IPS-18c (cell line): ENCODE data around the gene DOCK11.
"Not testable (repeated sequence)": the region's sequence is repeated elsewhere in the genome, so short reads cannot be mapped to it uniquely, and the experiment has no call there.

Source experiments
- H3K4me3 ChIP-seq: 2 replicates; pipeline ENCODE4 v1.7.0; 2013; ENCODE audit warnings: low read depth, mild to moderate bottlenecking, low read length, moderate library complexity; ENCODE audit not compliant: insufficient read depth
- H3K9me3 ChIP-seq: one replicate; pipeline ENCODE4 v1.6.1; 2013; ENCODE audit warnings: mild to moderate bottlenecking, low read length, moderate library complexity; ENCODE audit not compliant: control insufficient read depth, insufficient read depth

The DOCK11 gene

GRCh38 chrX:118685393-118685792 is 189.8 kb downstream of the DOCK11 start:
- Histone ChIP-seq H3K9me3 (no peaks in the 10 kb centered on the region), H3K4me3 (no peak overlapping the region)

- Histone ChIP-seq H3K9me3 (no peaks in the 10 kb centered on the region), H3K4me3 (no peak overlapping the region)
Measured at GRCh38 chrX:118688935-118689334, 193.3 kb downstream of the DOCK11 start.

- Histone ChIP-seq H3K9me3 (peaks cover 2% of the 10 kb centered on the region), H3K4me3 (no peak overlapping the region)
Measured at GRCh38 chrX:118693843-118694242, 198.2 kb downstream of the DOCK11 start.

GRCh38 chrX:118694638-118695037 is 199.0 kb downstream of the DOCK11 start:
- no peak overlapping the region for H3K4me3 ChIP-seq
- peaks cover 2% of the 10 kb centered on the region for H3K9me3 ChIP-seq

- H3K9me3 ChIP-seq = peaks cover 2% of the 10 kb centered on the region
- no peak overlapping the region for H3K4me3 ChIP-seq
Measured at GRCh38 chrX:118698516-118699170, 203.0 kb downstream of the DOCK11 start.

GRCh38 chrX:118702741-118703140 is 207.1 kb downstream of the DOCK11 start:
- H3K9me3 ChIP-seq = peaks cover 2% of the 10 kb centered on the region
- no peak overlapping the region for H3K4me3 ChIP-seq

GRCh38 chrX:118706681-118707080 is 211.1 kb downstream of the DOCK11 start:
- Histone ChIP-seq H3K4me3 (no peak overlapping the region), H3K9me3 (peaks cover 5% of the 10 kb centered on the region)

- H3K4me3 ChIP-seq = no peak overlapping the region
Measured at GRCh38 chrX:118714521-118714920, 218.9 kb downstream of the DOCK11 start.

GRCh38 chrX:118715917-118716316 is 220.3 kb downstream of the DOCK11 start:
- not testable (repeated sequence) for H3K9me3 ChIP-seq, H3K4me3 ChIP-seq

More at GRCh38 chrX:118714521-118714920, 218.9 kb downstream of the DOCK11 start:
- no peaks in the 10 kb centered on the region for H3K9me3 ChIP-seq

- not testable (repeated sequence) for H3K9me3 ChIP-seq, H3K4me3 ChIP-seq
Measured at GRCh38 chrX:118716833-118717232, 221.2 kb downstream of the DOCK11 start.

- Histone ChIP-seq H3K4me3 (no peak overlapping the region), H3K9me3 (no peaks in the 10 kb centered on the region)
Measured at GRCh38 chrX:118717678-118718391, 222.2 kb downstream of the DOCK11 start.

- Histone ChIP-seq H3K9me3 (peaks cover 4% of the 10 kb centered on the region), H3K4me3 (no peak overlapping the region)
Measured at GRCh38 chrX:118718737-118719136, 223.1 kb downstream of the DOCK11 start.

GRCh38 chrX:118720058-118720707 is 224.6 kb downstream of the DOCK11 start:
- peaks cover 4% of the 10 kb centered on the region for H3K9me3 ChIP-seq

GRCh38 chrX:118723376-118723775 is 227.8 kb downstream of the DOCK11 start:
- Histone ChIP-seq H3K4me3 (no peak overlapping the region), H3K9me3 (peaks cover 7% of the 10 kb centered on the region)

More at GRCh38 chrX:118720058-118720707, 224.6 kb downstream of the DOCK11 start:
- no peak overlapping the region for H3K4me3 ChIP-seq

- H3K9me3 ChIP-seq = peaks cover 7% of the 10 kb centered on the region
- no peak overlapping the region for H3K4me3 ChIP-seq
Measured at GRCh38 chrX:118724365-118724764, 228.8 kb downstream of the DOCK11 start.

- Histone ChIP-seq H3K4me3 (no peak overlapping the region), H3K9me3 (peaks cover 7% of the 10 kb centered on the region)
Measured at GRCh38 chrX:118724775-118725174, 229.2 kb downstream of the DOCK11 start.

- H3K9me3 ChIP-seq = peaks cover 7% of the 10 kb centered on the region
- no peak overlapping the region for H3K4me3 ChIP-seq
Measured at GRCh38 chrX:118726396-118726795, 230.8 kb downstream of the DOCK11 start.
